Measurements from ENCODE around the gene SH2D4B. TPM values are rescaled to one million over a fixed set of nuclear protein-coding genes. Genes with fewer than 3 reads are reported as not detected.
A peak's percentile ranks its signal among the peaks of the same experiment; 100 is the strongest.

Gene SH2D4B
- total and polyA plus RNA-seq, 9 donors = 0.04 to 0.20 (median 0.14) TPM; not detected in 3

GRCh38 chr10:80517416-80518142 is 20.1 kb upstream of the SH2D4B start:
- no peaks in the 10 kb centered on the region for H3K27me3 ChIP-seq (ENCODE audit: control insufficient read depth, insufficient read depth, low read length)
- WGBS (ENCODE audit: insufficient coverage) = 92% methylated on average over 19 of the region's 21 CpGs
- H3K4me1 ChIP-seq (ENCODE audit: control insufficient read depth, insufficient read depth, low read length) = peaks cover 27% of the 10 kb centered on the region
- no peak overlapping the region for H3K4me3 ChIP-seq (ENCODE audit: low read length)
- no peaks in the 10 kb centered on the region for H3K9me3 ChIP-seq (replicated peaks; ENCODE audit: control insufficient read depth, low read depth, low read length)
- peaks cover 76% of the 10 kb centered on the region for H3K36me3 ChIP-seq (ENCODE audit: control insufficient read depth, insufficient read depth, low read length)
- DNase-seq = no peak
- no peak overlapping the region for H3K27ac ChIP-seq (ENCODE audit: low read length)

GRCh38 chr10:80518143-80518806 is 19.4 kb upstream of the SH2D4B start:
- Histone ChIP-seq H3K4me1 (ENCODE audit: control insufficient read depth, insufficient read depth, low read length) (peaks cover 24% of the 10 kb centered on the region), H3K36me3 (ENCODE audit: control insufficient read depth, insufficient read depth, low read length) (peaks cover 70% of the 10 kb centered on the region), H3K9me3 (replicated peaks; ENCODE audit: control insufficient read depth, low read depth, low read length) (no peaks in the 10 kb centered on the region), H3K27me3 (ENCODE audit: control insufficient read depth, insufficient read depth, low read length) (no peaks in the 10 kb centered on the region), H3K4me3 (ENCODE audit: low read length) (no peak overlapping the region), H3K27ac (ENCODE audit: low read length) (no peak overlapping the region)
- 98% methylated on average over 11 of the region's 17 CpGs for WGBS (ENCODE audit: insufficient coverage)
- DNase-seq = no peak

GRCh38 chr10:80518807-80519360 is 18.8 kb upstream of the SH2D4B start:
- peaks cover 64% of the 10 kb centered on the region for H3K36me3 ChIP-seq (ENCODE audit: control insufficient read depth, insufficient read depth, low read length)

GRCh38 chr10:80519936-80520650 is 17.6 kb upstream of the SH2D4B start:
- H3K36me3 ChIP-seq (ENCODE audit: control insufficient read depth, insufficient read depth, low read length) = peaks cover 53% of the 10 kb centered on the region
- no peaks in the 10 kb centered on the region for H3K9me3 ChIP-seq (replicated peaks; ENCODE audit: control insufficient read depth, low read depth, low read length)
- no peaks in the 10 kb centered on the region for H3K27me3 ChIP-seq (ENCODE audit: control insufficient read depth, insufficient read depth, low read length)
- 93% methylated on average over 14 of the region's 14 CpGs for WGBS (ENCODE audit: insufficient coverage)
- no peak for DNase-seq
- H3K4me3 ChIP-seq (ENCODE audit: low read length) = no peak overlapping the region
- peak overlapping the region; percentile 29 for H3K27ac ChIP-seq (ENCODE audit: low read length)
- peaks cover 26% of the 10 kb centered on the region for H3K4me1 ChIP-seq (ENCODE audit: control insufficient read depth, insufficient read depth, low read length)

More at GRCh38 chr10:80518807-80519360, 18.8 kb upstream of the SH2D4B start:
- Histone ChIP-seq H3K27me3 (ENCODE audit: control insufficient read depth, insufficient read depth, low read length) (no peaks in the 10 kb centered on the region), H3K4me1 (ENCODE audit: control insufficient read depth, insufficient read depth, low read length) (peaks cover 24% of the 10 kb centered on the region), H3K9me3 (replicated peaks; ENCODE audit: control insufficient read depth, low read depth, low read length) (no peaks in the 10 kb centered on the region), H3K4me3 (ENCODE audit: low read length) (no peak overlapping the region), H3K27ac (ENCODE audit: low read length) (peak overlapping the region; percentile 25)
- no peak for DNase-seq
- WGBS (ENCODE audit: insufficient coverage) = 86% methylated on average over 5 of the region's 7 CpGs

DNA sequence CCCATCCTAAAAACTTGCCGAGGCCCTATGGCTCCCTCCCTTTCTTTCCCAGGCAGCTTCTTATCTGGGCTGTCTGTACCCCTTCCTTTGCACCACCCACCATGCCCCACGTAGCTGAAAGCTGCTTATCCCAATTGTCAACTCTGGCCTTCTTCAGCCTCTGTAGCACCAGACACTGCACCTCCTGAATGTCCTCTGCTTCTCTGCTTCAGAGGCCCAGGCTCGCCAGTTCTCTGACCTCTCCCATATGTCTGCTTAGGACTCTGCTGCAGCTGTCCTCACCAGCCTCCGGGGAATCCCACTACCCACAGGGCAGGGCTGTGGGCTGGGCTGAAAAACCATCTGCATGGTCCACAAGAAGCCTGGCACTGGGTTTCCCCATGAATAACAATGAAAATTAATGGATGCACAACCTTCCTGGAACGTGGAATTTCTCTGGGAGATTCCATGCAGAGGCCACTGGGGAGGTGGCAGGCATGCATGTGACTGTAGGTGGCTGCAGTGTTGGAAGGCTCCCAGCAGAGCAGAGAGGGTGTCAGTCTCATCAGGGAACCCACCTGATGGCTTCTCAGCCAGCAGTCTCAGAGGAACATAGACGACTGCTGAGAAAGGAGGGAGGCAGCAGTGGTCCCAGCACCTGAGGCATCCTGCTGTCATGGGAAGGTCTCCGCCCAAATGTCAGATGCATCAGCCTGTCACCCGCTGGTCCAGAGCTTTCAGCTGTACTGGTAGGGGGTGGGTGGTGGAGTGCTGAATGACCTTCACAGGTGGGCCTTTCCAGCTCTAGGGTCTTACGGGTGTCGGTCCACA is 16.8 kb upstream of the SH2D4B start:
- Histone ChIP-seq H3K4me3 (ENCODE audit: low read length) (no peak overlapping the region), H3K27ac (ENCODE audit: low read length) (no peak overlapping the region), H3K27me3 (ENCODE audit: control insufficient read depth, insufficient read depth, low read length) (peaks cover 2% of the 10 kb centered on the region), H3K36me3 (ENCODE audit: control insufficient read depth, insufficient read depth, low read length) (peaks cover 47% of the 10 kb centered on the region), H3K9me3 (replicated peaks; ENCODE audit: control insufficient read depth, low read depth, low read length) (no peaks in the 10 kb centered on the region), H3K4me1 (ENCODE audit: control insufficient read depth, insufficient read depth, low read length) (peaks cover 27% of the 10 kb centered on the region)
- DNase-seq = no peak
- WGBS (ENCODE audit: insufficient coverage) = 78% methylated on average over 8 of the region's 10 CpGs

DNA sequence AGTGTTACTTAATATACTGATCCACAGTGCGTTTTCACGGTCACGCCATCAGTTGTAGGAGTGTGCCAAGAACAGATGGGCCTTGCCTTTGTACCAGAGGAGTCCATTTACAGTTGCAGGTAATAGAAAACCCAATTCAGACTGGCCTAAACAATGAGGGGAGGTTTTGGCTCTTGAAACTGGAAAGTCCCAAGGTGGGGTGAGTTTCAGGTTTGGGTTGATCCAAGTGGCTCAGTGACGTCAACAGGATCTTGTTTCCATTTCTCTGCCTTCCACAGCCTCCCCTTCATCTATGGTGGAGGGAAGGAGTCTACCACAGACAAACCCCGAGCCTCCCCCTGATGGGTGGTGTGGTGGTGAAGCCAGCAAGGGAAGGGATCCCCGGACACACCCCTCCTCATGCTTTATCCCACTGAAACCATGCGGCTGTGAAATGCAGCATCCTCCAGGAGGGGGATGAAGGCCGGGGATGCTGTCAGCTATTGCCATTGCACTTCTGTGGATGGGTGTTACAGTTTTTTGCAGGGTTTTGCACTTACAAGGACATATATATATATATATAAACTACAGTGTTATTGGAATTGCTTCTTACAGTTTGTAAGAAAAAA is 14.8 kb upstream of the SH2D4B start:
- no peak for DNase-seq
- Histone ChIP-seq H3K27ac (ENCODE audit: low read length) (no peak overlapping the region), H3K4me1 (ENCODE audit: control insufficient read depth, insufficient read depth, low read length) (peaks cover 35% of the 10 kb centered on the region), H3K4me3 (ENCODE audit: low read length) (no peak overlapping the region), H3K27me3 (ENCODE audit: control insufficient read depth, insufficient read depth, low read length) (peaks cover 2% of the 10 kb centered on the region), H3K9me3 (replicated peaks; ENCODE audit: control insufficient read depth, low read depth, low read length) (no peaks in the 10 kb centered on the region), H3K36me3 (ENCODE audit: control insufficient read depth, insufficient read depth, low read length) (peaks cover 27% of the 10 kb centered on the region)
- 83% methylated on average over 2 of the region's 8 CpGs for WGBS (ENCODE audit: insufficient coverage)

GRCh38 chr10:80523773-80524172 is 13.9 kb upstream of the SH2D4B start:
- WGBS (ENCODE audit: insufficient coverage) = no CpG with 5 or more reads among the region's 6 CpGs
- peaks cover 19% of the 10 kb centered on the region for H3K36me3 ChIP-seq (ENCODE audit: control insufficient read depth, insufficient read depth, low read length)
- no peak for DNase-seq
- H3K27me3 ChIP-seq (ENCODE audit: control insufficient read depth, insufficient read depth, low read length) = peaks cover 2% of the 10 kb centered on the region
- no peak overlapping the region for H3K27ac ChIP-seq (ENCODE audit: low read length)
- no peak overlapping the region for H3K4me3 ChIP-seq (ENCODE audit: low read length)
- peaks cover 30% of the 10 kb centered on the region for H3K4me1 ChIP-seq (ENCODE audit: control insufficient read depth, insufficient read depth, low read length)
- no peaks in the 10 kb centered on the region for H3K9me3 ChIP-seq (replicated peaks; ENCODE audit: control insufficient read depth, low read depth, low read length)

GRCh38 chr10:80524190-80524909 is 13.4 kb upstream of the SH2D4B start:
- Histone ChIP-seq H3K4me3 (ENCODE audit: low read length) (no peak overlapping the region), H3K36me3 (ENCODE audit: control insufficient read depth, insufficient read depth, low read length) (peaks cover 17% of the 10 kb centered on the region), H3K9me3 (replicated peaks; ENCODE audit: control insufficient read depth, low read depth, low read length) (no peaks in the 10 kb centered on the region), H3K4me1 (ENCODE audit: control insufficient read depth, insufficient read depth, low read length) (peaks cover 27% of the 10 kb centered on the region), H3K27ac (ENCODE audit: low read length) (no peak overlapping the region), H3K27me3 (ENCODE audit: control insufficient read depth, insufficient read depth, low read length) (peaks cover 2% of the 10 kb centered on the region)
- DNase-seq = no peak
- WGBS (ENCODE audit: insufficient coverage) = 68% methylated on average over 7 of the region's 12 CpGs

DNA sequence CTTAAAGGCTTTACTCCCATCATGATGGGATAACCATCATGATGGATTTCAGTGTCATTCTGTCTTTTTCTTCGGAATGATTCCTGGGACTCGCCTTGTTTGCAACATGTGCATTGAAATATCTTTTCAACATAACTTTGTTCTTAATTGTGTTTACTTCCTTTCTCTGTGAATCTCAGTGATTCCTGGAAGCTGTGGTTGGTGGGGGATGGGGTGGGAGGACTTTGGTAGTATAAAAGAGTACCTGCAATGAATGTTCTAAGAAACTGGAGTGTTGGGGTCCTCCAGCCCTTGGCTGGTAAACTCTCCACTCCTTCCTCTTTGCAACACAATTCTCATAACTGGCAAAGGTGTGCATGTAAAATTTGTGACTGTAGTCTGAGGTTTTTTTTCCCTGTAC is 11.5 kb upstream of the SH2D4B start:
- Histone ChIP-seq H3K27ac (ENCODE audit: low read length) (no peak overlapping the region), H3K4me1 (ENCODE audit: control insufficient read depth, insufficient read depth, low read length) (peaks cover 15% of the 10 kb centered on the region), H3K27me3 (ENCODE audit: control insufficient read depth, insufficient read depth, low read length) (peaks cover 2% of the 10 kb centered on the region), H3K9me3 (replicated peaks; ENCODE audit: control insufficient read depth, low read depth, low read length) (no peaks in the 10 kb centered on the region), H3K4me3 (ENCODE audit: low read length) (no peak overlapping the region), H3K36me3 (ENCODE audit: control insufficient read depth, insufficient read depth, low read length) (peaks cover 3% of the 10 kb centered on the region)
- no peak for DNase-seq
- no CpG with 5 or more reads among the region's 2 CpGs for WGBS (ENCODE audit: insufficient coverage)
